Cardiac muscle cell (in vitro differentiated cells and primary cell): ENCODE measurements around the gene IST1. TPM values are rescaled to one million over a fixed set of nuclear protein-coding genes. Genes with fewer than 3 reads are reported as not detected.

Experiments used
- DNase-seq, 2 donors: peaks; one replicate each; pipeline versions ENCODE4 v3.0.0 to v3.0.0-alpha.2; 2010 to 2017; ENCODE audit warnings: low read depth in 1 of 2, low spot score in 1 of 2
- H3K27ac ChIP-seq: fragments of 200-600 bp; sonication (generic); 2 replicates; pipeline ENCODE4 v1.5.1; 2016
- H3K27me3 ChIP-seq: fragments of 200-600 bp; sonication (generic); 2 replicates; pipeline ENCODE4 v1.6.0; 2016; ENCODE audit warnings: control low read depth
- H3K36me3 ChIP-seq: fragments of 200-600 bp; sonication (generic); 2 replicates; pipeline ENCODE4 v1.5.1; 2016; ENCODE audit warnings: control low read depth
- H3K4me1 ChIP-seq: fragments of 200-600 bp; sonication (generic); 2 replicates; pipeline ENCODE4 v1.8.1; 2017; ENCODE audit warnings: low read depth, mild to moderate bottlenecking, mixed run types
- H3K4me3 ChIP-seq: fragments of 200-600 bp; sonication (generic); 2 replicates; pipeline ENCODE4 v1.5.1; 2016; ENCODE audit warnings: mild to moderate bottlenecking
- H3K9me3 ChIP-seq: fragments of 200-600 bp; sonication (generic); 2 replicates; pipeline ENCODE4 v1.5.1; 2017; ENCODE audit warnings: low read depth, mild to moderate bottlenecking, control low read depth
- CTCF ChIP-seq: IDR thresholded peaks from 2 replicates; pipeline ENCODE4 v1.5.1; 2012; ENCODE audit warnings: low read depth, mild to moderate bottlenecking, low read length
- polyA plus RNA-seq: library from polyadenylated mRNA; unstranded; fragments of >200 nt; fragmentation: Nextera tagmentation; extraction: Ambion mirVana; gene quantifications from 2 replicates; pipeline ENCODE4 v1.2.1, GENCODE V29; 2016
- total RNA-seq: library from RNA; depleted of rRNA; stranded (reverse); fragments of >200 nt; gene quantifications from 2 replicates; pipeline ENCODE4 v1.2.3, GENCODE V29; 2016

Gene IST1
- total and polyA plus RNA-seq, 2 experiments from 2014 or later = 164 to 248 TPM

- H3K27ac ChIP-seq = peak overlapping the region; percentile 93
- peak overlapping the region; percentile 85 for H3K4me3 ChIP-seq
- no peaks in the 10 kb centered on the region for H3K36me3 ChIP-seq
- no peak for DNase-seq
- peaks cover 7% of the 10 kb centered on the region for H3K4me1 ChIP-seq
- H3K9me3 ChIP-seq = no peaks in the 10 kb centered on the region
- no peaks in the 10 kb centered on the region for H3K27me3 ChIP-seq
- no peak for TF ChIP-seq CTCF
Measured at GRCh38 chr16:71893888-71894228, 1.5 kb upstream of the IST1 start.

- no peaks in the 10 kb centered on the region for H3K36me3 ChIP-seq
- H3K4me3 ChIP-seq = peak overlapping the region; percentile 85
- peak; percentile 50 to 69 for DNase-seq
- peak overlapping the region; percentile 93 for H3K27ac ChIP-seq
- peaks cover 7% of the 10 kb centered on the region for H3K4me1 ChIP-seq
- H3K9me3 ChIP-seq = no peaks in the 10 kb centered on the region
- no peaks in the 10 kb centered on the region for H3K27me3 ChIP-seq
- no peak for TF ChIP-seq CTCF
Measured at GRCh38 chr16:71894229-71894920, 956 bp upstream of the IST1 start.

- Histone ChIP-seq H3K27me3 (no peaks in the 10 kb centered on the region), H3K9me3 (no peaks in the 10 kb centered on the region), H3K27ac (peak overlapping the region; percentile 93), H3K4me1 (peaks cover 9% of the 10 kb centered on the region), H3K36me3 (no peaks in the 10 kb centered on the region), H3K4me3 (peak overlapping the region; percentile 85)
- no peak for TF ChIP-seq CTCF
- peak; percentile 39 to 54 for DNase-seq
Measured at GRCh38 chr16:71895679-71896365, 491 bp downstream of the IST1 start.

GRCh38 chr16:71896764-71897368, 1.5 kb downstream of the IST1 start:
- no peak for TF ChIP-seq CTCF
- peaks cover 9% of the 10 kb centered on the region for H3K4me1 ChIP-seq
- no peaks in the 10 kb centered on the region for H3K27me3 ChIP-seq
- no peaks in the 10 kb centered on the region for H3K9me3 ChIP-seq
- H3K36me3 ChIP-seq = no peaks in the 10 kb centered on the region
- H3K4me3 ChIP-seq = peak overlapping the region; percentile 85
- H3K27ac ChIP-seq = peak overlapping the region; percentile 93
- peak in 1 of 2 donors; percentile 2 for DNase-seq

GRCh38 chr16:71899171-71899570, 3.8 kb downstream of the IST1 start:
- no peak for TF ChIP-seq CTCF
- peak overlapping the region; percentile 42 for H3K27ac ChIP-seq
- DNase-seq = no peak
- H3K9me3 ChIP-seq = no peaks in the 10 kb centered on the region
- peaks cover 9% of the 10 kb centered on the region for H3K4me1 ChIP-seq
- no peak overlapping the region for H3K4me3 ChIP-seq
- no peaks in the 10 kb centered on the region for H3K36me3 ChIP-seq
- no peaks in the 10 kb centered on the region for H3K27me3 ChIP-seq
